ENCODE results near the gene ESRRA. TPM values are rescaled to one million over a fixed set of nuclear protein-coding genes. Genes with fewer than 3 reads are reported as not detected.
A peak's percentile ranks its signal among the peaks of the same experiment; 100 is the strongest.

The ESRRA gene
- total and polyA plus RNA-seq, 8 donors = 45.5 to 685 (median 87.0) TPM

- WGBS, 5 donors = 11 to 35% (median 15%) methylated on average over 11 to 19 of the region's 19 CpGs
- DNase-seq = peak in 1 of 2 donors; percentile 55
Observed at GRCh38 chr11:64318766-64319761, 13.7 kb downstream of the ESRRA start.

GRCh38 chr11:64320556-64320955, 15.2 kb downstream of the ESRRA start:
- 88 to 93% (median 90%) methylated on average over 4 to 7 of the region's 7 CpGs for WGBS, 5 donors
- no peak for TF ChIP-seq EP300 (IDR thresholded peaks at IDR 0.05)
- TF ChIP-seq CTCF (IDR thresholded peaks at IDR 0.05) = no peak
- Histone ChIP-seq H3K27me3 (no peaks in the 10 kb centered on the region), H3K4me1 (peaks cover 25 to 61% (median 58%) of the 10 kb centered on the region in 4 donors), H3K4me3 (no peak overlapping the region), H3K9me3 (no peaks in the 10 kb centered on the region), H3K27ac (peak overlapping the region; percentile 84 to 99 (median 95)), H3K36me3 (peaks cover 21 to 42% (median 38%) of the 10 kb centered on the region in 4 donors)
- intact Hi-C loops (cut with DNase I; ENCODE audit: low total_unique reads) = no loop called here
- DNase-seq = peak in 1 of 2 donors; percentile 5

More at GRCh38 chr11:64318766-64319761, 13.7 kb downstream of the ESRRA start:
- Histone ChIP-seq H3K9me3 (no peaks in the 10 kb centered on the region), H3K4me3 (peak overlapping the region; percentile 69 to 81 (median 76)), H3K27me3 (no peaks in the 10 kb centered on the region), H3K27ac (peak overlapping the region; percentile 94 to 99 (median 97)), H3K36me3 (peaks cover 36 to 57% (median 52%) of the 10 kb centered on the region in 4 donors), H3K4me1 (peaks cover 25 to 67% (median 57%) of the 10 kb centered on the region in 4 donors)
- intact Hi-C loops (cut with DNase I; ENCODE audit: low total_unique reads) = no loop called here
- TF ChIP-seq CTCF (IDR thresholded peaks at IDR 0.05) = no peak
- TF ChIP-seq EP300 (IDR thresholded peaks at IDR 0.05) = no peak
- no peak for TF ChIP-seq POLR2A (IDR thresholded peaks at IDR 0.05)
- no peak for TF ChIP-seq POLR2AphosphoS5 (IDR thresholded peaks at IDR 0.05)

GRCh38 chr11:64321026-64321425, 15.7 kb downstream of the ESRRA start:
- Histone ChIP-seq H3K36me3 (peaks cover 18 to 38% (median 33%) of the 10 kb centered on the region in 4 donors), H3K27me3 (no peaks in the 10 kb centered on the region), H3K4me3 (no peak overlapping the region), H3K27ac (peak overlapping the region; percentile 84 to 99 (median 95)), H3K4me1 (peaks cover 25 to 59% (median 54%) of the 10 kb centered on the region in 4 donors), H3K9me3 (no peaks in the 10 kb centered on the region)
- intact Hi-C loops (cut with DNase I; ENCODE audit: low total_unique reads) = no loop called here
- 64 to 74% (median 65%) methylated on average over 5 of the region's 5 CpGs for WGBS, 5 donors
- TF ChIP-seq EP300 (IDR thresholded peaks at IDR 0.05) = no peak
- TF ChIP-seq CTCF (IDR thresholded peaks at IDR 0.05) = no peak
- TF ChIP-seq POLR2A (IDR thresholded peaks at IDR 0.05) = no peak
- TF ChIP-seq POLR2AphosphoS5 (IDR thresholded peaks at IDR 0.05) = no peak
- DNase-seq = no peak

GRCh38 chr11:64321533-64321932, 16.2 kb downstream of the ESRRA start:
- Histone ChIP-seq H3K9me3 (no peaks in the 10 kb centered on the region), H3K4me1 (peaks cover 22 to 54% (median 49%) of the 10 kb centered on the region in 4 donors), H3K36me3 (peaks cover 14 to 33% (median 28%) of the 10 kb centered on the region in 4 donors), H3K27ac (peak overlapping the region; percentile 84 to 99 (median 95)), H3K27me3 (no peaks in the 10 kb centered on the region), H3K4me3 (no peak overlapping the region)
- WGBS, 5 donors = 36 to 81% (median 48%) methylated on average over 5 of the region's 5 CpGs
- intact Hi-C loops (cut with DNase I; ENCODE audit: low total_unique reads) = no loop called here
- peak; percentile 81 to 87 for DNase-seq
- peak in 2 of 3 donors; percentile 64 to 75 for TF ChIP-seq POLR2AphosphoS5 (IDR thresholded peaks at IDR 0.05)
- TF ChIP-seq POLR2A (IDR thresholded peaks at IDR 0.05) = no peak
- TF ChIP-seq CTCF (IDR thresholded peaks at IDR 0.05) = no peak
- no peak for TF ChIP-seq EP300 (IDR thresholded peaks at IDR 0.05)

All from stomach (tissue), 9 donors.